ENCODE data around the gene SAMD14.

The SAMD14 gene

DNA sequence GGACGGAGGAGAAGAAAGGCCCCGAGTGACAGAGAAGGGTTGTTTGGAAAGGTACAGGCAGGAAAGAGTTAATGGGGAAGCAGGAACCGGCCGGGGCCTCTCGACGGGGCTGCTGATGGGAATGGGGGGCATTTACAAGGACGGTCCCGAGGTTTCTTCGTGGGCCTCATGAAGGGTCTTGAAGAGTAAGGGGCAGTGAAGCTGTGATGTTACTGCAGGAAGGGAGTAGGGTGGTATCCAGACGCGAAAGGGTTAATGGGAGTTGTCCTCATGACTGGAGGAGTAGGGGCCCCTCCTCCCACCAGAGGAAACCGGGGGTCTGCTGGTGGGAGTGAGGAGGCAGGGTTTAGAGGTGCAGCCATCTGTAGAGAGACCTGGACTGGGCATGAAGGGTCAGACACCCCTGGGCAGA is 34.3 kb downstream of the SAMD14 start:
- no peak for DNase-seq (ENCODE audit: low read depth)

DNA sequence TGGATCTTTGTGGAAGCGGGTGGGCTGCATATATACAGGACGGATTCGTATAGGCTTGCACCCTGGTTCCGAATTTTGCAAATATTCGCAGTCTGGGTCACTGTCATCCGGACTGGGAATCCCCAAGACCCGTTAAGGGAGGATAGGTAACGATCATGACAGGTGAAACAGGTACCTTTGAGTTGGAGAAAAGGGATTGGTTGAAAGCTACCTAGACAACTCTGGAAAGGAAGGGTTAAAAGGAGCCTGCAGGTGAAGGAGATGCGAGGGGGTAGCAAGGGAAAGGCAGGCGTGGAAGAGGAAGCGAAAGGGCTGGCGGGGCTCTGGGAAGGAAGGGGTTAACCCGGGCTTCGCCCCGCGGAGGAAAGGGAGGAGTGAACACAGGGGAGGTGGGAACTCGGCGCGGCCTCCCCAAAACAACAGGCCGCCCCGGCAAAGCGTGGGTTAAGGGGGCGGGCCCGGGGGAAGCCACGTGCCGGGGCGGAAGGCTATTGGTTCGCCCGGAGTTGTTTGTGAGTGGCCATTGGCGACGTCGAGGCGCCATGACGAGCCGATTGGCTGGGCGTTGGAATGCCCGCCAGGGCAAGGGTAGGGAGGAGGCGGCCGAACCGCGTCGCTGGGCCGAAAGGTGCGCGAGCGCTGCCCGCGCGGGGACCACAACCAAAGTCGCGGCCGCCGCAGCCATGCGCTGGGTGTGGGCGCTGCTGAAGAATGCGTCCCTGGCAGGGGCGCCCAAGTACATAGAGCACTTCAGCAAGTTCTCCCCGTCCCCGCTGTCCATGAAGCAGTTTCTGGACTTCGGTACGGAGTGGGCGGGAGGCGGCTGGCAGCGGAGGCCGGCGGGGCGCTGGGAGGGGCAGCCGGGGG is 35.0 kb downstream of the SAMD14 start, which contains the start of gene PDK2:
PDK2 (plus strand) TSS at position 599 of the 867 bp plus-strand sequence; CDS start at position 684, 85 bp downstream.
- peak; percentile 94 for DNase-seq (ENCODE audit: low read depth)

DNA sequence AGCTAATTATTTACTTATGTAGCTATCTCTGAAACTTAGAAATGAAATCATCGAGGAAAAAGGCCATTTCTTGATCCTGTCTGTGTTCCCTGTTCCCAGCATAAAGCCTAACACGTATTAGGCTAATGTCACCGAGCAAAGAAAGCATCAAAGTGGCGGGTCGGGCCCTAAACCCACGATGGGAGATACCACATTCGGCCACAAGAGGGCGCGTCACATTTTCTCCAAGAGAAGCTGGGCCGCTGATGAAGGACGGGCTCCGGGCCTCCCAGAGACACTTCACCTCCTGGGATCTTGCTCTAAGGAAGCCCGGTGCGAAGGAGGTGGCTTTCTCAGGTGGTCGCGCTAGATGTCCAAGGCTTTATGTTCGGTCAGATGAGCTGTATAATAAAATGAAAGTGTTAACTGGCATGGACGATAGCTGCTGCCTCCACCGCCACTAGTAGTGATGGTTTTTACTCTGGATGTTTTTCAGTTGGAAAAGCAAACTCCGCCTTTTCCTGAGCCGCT is 35.7 kb downstream of the SAMD14 start:
- DNase-seq (ENCODE audit: low read depth), result peak; percentile 82

DNA sequence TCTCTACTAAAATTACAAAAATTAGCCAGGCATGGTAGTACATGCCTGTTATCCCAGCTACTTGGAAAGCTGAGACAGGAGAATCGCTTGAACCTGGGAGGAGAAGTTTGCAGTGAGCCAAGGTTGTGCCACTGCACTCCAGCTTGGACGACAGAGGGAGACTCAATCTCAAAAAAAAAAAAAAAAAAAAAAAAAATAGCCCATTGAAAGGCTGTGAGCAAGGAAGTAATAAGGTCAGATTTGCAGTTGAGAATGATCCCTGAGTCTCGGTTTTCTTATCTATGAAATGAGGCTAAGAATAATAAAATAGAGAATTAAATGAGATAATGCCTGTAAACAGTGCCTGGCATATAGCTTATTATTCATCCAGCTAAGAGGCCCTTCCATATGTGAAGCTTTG is 36.2 kb downstream of the SAMD14 start:
- no peak for DNase-seq (ENCODE audit: low read depth)

DNA sequence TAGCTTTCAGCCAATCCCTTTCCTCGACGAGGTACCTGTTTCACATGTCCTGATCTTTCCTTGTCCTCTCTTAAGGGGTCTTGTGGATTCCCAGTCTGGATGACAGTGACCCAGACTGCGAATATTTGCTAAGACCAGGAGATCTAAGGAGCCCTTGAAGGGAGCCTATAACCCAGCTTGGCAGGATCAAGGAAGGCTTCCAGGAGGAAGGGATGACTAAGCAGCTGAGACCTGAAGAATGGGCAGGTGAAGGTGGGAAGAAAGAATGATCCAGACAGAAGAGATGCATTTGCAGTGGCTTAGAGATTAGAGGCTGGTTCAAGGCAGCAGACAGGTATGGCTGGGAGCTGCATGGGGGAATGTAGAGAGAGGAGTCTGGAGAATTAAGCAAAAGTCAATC is 36.7 kb downstream of the SAMD14 start:
- DNase-seq (ENCODE audit: low read depth), result no peak

DNA sequence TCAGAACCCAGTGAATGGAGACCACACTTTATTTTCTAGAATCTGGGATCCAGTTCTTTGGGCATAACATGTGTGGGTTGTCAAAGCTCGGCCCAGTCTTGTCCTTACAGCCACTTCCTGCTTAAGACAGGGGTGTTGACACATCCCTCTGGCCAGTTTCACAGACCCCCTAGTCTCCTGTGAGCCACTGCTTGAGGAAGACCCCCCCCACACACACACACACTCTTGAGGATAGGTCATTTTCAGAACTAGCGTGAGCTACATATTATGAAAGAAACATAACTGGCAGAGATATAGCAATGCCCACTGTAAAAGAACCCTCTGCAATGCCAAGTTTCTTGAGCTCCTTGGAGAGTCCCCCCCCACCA is 38.1 kb downstream of the SAMD14 start:
- DNase-seq (ENCODE audit: low read depth), result no peak

DNA sequence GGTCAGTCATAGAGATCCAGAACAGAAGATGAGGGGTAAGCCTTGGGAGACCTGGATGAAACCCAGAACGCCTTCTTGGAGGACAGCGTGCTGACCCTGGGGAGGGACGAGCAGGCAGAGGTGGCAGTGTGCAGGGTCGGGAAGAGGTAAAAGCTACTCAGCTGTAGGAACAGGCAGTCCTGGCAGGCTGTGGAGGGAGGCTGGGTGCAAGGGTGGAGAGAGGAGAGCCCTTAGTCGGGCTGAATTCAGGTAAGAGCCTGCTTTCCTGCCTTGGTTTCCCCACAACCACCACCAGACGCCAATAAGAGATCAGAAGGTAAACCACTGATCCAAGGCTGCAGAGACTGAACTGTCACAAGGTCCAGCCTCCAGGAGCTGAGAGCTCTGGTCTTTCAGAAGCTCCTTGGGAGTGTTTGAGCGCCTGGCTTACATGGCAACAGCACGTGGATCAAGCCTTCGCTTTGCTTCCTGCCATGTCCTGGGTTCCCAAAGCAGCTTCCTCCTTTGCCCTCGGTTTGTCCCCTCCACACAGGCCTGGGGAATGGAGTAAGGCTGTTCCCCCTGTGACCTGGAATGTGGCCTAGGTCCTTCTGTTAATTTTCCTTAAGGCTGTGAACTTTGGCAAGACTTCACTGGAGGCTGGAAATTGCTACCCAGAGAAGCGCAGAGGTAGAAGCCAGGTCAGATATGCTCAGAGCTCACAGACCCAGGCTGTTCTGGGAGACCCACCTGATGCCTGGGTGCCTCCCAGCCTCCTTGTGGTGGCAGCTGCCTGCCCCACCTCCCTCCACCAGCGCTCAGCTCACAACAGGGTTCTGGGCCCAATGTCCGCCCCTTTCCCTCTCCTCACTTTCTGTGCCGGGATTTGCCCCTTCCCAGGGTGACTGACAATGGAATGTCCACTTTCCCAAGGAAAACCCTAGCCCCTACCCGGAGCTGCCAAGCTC is 38.7 kb downstream of the SAMD14 start:
- DNase-seq (ENCODE audit: low read depth), result no peak

DNA sequence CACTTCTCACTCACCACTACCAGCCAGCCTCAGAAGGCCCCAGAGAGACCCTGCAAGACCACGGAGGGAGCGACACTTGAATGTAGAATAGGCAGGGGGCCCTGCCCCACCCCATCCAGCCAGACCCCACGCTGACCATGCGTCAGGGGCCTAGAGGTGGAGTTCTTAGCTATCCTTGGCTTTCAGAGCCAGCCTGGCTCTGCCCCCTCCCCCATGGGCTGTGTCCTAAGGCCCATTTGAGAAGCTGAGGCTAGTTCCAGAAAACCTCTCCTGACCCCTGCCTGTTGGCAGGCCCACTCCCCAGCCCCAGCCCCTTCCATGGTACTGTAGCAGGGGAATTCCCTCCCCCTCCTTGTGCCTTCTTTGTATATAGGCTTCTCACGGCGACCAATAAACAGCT is 39.9 kb downstream of the SAMD14 start:
- DNase-seq (ENCODE audit: low read depth), result no peak

DNA sequence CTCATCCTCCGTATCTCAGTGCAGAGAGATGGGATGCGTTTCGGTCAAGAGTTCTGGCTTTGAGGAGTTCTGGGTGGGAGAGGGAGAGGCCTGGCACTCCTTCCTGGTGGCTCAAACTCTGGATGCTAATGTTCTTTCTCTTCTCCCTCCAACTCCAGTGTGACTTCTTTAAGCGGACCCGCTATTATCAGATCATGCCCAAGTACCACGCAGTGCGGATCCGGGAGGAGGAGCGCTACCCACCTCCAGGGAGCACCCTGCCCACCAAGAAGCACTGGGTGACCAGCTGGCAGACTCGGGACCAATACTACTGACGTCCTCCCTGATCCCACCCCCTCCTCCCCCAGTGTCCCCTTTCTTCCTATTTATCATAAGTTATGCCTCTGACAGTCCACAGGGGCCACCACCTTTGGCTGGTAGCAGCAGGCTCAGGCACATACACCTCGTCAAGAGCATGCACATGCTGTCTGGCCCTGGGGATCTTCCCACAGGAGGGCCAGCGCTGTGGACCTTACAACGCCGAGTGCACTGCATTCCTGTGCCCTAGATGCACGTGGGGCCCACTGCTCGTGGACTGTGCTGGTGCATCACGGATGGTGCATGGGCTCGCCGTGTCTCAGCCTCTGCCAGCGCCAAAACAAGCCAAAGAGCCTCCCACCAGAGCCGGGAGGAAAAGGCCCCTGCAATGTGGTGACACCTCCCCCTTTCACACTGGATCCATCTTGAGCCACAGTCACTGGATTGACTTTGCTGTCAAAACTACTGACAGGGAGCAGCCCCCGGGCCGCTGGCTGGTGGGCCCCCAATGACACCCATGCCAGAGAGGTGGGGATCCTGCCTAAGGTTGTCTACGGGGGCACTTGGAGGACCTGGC is 40.8 kb downstream of the SAMD14 start:
- DNase-seq (ENCODE audit: low read depth), result no peak

DNA sequence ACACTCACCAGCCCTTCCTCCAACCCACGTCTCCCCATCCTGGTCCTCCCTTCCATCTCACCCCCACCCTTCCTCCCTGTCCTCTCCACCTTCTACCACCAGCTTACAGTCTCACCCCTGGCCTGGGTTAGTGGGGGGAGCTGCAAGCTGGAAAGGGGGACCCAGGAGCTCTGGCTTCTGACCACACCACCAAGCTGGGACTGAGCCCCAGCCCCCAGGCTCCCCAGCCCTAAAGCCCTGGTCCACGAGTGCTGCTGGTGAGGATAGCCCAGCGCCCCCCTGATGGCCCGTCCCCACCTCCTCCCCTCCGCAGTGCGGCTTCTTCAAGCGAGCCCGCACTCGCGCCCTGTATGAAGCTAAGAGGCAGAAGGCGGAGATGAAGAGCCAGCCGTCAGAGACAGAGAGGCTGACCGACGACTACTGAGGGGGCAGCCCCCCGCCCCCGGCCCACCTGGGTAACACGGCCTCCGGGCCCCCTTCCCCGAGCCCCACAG is 42.0 kb downstream of the SAMD14 start:
- no peak for DNase-seq (ENCODE audit: low read depth)

DNA sequence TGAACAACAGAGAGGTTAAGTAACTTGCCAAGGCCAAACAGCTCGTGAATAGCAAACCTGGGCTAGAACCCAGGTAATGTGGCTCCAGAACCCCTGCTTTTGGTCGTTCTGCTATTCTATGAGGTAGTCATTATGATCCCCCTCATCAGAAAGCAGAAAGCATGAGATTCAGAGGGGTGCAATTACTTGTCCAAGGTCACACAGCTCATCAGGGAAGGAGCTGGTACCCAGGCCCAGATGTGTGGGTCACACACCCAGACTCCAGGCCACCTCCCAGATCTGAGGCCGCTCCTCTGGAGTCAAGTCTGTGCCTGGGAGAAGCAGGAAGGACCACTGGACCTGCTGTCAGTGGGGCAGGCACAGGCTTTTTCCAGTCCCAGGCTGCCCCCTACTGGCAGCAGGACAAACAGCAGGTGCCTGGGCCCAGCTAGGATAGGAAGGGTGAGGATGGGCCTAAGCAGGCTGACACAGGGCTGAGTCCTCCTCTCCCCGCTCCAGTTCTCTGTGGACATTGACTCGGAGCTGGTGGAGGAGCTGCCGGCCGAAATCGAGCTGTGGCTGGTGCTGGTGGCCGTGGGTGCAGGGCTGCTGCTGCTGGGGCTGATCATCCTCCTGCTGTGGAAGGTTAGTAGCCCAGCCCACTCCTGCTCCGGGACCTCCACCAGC is 42.6 kb downstream of the SAMD14 start:
- DNase-seq (ENCODE audit: low read depth), result peak; percentile 54

DNA sequence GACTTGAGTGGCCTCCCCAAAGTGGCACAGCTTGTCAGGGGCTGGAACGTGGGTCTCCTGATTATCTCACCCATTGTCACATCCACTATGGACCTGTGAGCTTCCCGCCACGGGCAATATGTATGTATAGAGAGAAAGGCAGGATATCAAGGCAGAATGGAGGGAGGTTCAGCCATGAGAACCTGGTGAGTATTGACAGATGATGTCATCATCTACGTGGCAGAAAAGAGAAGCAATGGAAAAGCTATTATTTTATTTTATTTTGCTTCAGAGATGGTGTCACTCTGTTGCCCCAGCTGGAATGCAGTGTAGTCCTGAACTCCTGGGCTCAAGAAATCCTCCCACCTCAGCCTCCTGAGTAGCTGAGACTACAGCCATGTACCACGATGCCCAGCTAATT is 48.2 kb downstream of the SAMD14 start:
- DNase-seq (ENCODE audit: low read depth), result no peak

DNA sequence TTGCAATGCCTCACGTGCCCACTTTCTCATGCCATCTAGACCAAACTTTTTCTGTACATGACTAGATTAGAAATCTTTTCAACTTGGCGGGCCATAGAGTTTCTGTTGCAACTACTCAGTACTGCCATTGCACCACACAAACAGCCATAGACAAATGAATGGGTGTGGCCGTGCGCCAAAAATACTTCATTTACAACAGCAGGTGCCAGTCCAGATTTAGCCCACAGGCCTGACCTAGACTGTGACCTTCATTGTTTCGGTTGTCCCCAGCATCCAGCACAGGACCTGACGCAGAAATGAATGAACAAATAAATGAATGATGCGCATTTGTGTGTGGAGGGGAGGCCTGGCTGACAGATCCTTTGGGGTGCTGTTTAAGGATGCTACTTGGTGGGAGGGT is 49.1 kb downstream of the SAMD14 start:
- DNase-seq (ENCODE audit: low read depth), result no peak

DNA sequence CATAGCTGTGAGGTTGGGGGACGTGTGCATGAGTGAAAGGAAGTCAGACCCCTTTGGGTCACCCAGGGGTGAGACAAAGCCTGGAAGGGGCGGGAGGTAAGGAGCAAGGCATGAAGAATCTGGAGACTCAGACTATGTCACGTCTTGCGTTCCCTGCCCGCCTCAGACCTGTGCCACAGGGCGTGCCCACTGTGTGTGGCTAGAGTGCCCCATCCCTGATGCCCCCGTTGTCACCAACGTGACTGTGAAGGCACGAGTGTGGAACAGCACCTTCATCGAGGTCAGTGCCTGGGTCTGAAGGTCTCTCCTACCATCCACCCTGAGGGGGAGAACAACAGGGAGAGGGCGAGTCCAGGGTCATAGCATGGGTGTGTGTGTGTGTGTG is 49.9 kb downstream of the SAMD14 start:
- no peak for DNase-seq (ENCODE audit: low read depth)

DNA sequence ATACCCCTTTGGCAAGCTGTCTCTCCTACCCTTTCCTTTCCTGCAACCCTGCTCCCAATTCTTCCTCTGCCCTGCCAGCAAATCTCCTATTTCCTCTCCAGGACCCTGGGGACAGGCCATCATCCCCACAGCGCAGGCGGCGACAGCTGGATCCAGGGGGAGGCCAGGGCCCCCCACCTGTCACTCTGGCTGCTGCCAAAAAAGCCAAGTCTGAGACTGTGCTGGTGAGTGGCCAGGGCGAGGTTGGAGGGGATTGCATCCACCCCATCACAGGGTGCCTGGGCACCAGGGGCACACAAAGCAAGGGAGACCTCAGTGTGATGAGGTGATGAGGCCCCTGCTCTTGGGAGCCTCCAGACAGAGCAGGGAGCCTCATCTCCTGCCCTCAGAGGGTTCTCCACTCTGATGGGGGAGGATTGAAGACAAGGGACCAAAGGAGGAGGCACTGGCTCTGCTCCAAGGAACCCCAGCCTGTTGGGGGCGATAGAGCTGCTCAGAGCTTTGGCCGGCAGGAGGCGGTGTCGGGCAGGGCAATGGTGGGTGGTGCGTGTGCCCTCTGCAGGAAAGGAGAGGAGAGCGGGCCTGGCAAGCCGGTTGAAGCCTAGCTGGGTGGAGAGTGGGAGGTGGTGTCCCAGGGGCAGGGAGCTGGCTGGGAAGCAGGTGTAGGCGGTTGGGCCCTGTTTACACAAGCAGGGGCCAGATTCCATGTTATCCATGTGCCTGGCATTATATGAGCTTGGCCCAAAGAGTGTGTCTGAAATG is 50.4 kb downstream of the SAMD14 start:
- no peak for DNase-seq (ENCODE audit: low read depth)

DNA sequence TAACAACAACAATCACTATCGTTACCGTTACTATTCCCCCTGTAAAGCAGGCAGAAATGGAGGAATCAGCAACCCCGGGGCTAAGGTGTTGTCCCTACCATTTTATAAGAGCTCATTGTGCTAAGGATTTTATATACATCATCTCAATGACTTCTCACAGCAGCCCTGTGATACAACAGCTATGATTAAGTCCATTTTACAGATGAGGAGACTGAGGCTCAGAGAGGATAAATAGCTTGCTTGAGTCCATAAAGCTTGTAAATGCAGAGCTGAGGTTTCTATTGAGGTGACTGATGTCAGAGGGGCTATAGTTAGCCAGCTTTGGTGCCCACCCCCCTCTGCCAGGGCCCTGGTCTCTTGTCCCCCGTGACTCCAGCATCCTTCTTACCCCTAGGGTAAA is 51.5 kb downstream of the SAMD14 start:
- no peak for DNase-seq (ENCODE audit: low read depth)

DNA sequence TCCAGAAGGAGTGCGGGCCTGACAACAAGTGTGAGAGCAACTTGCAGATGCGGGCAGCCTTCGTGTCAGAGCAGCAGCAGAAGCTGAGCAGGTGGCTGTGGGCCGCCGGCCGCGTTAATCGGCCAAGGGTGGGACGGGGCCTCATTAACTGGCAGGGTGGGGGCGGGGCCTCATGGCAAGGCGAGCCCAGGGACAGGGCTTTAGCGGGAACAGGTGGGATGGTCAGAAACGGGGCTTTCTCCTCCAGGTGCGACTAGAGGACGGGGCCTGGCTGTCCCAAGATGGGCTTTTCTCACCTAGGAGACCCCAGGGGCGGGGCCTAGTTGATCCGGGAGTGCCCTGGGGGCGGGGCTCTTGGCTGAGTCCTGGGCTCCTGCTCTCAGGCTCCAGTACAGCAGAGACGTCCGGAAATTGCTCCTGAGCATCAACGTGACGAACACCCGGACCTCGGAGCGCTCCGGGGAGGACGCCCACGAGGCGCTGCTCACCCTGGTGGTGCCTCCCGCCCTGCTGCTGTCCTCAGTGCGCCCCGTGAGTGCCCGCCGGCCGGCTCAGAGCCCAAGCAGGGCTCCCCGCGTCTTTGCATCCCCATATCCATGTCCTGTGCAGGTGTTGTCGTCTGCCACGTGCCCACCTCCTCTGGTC is 53.2 kb downstream of the SAMD14 start:
- DNase-seq (ENCODE audit: low read depth), result no peak

DNA sequence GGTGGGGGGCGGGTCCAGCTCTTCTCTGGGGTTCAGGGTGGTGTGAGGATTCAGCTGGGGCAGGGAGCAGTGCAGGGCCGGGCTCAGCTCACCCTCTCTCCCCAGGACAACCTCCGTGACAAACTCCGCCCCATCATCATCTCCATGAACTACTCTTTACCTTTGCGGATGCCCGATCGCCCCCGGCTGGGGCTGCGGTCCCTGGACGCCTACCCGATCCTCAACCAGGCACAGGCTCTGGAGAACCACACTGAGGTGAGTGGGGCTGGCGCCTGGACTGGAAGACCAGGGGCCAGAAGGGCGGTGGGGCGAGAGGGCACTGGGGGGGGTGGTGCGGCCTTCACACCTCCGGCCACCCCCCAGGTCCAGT is 53.8 kb downstream of the SAMD14 start:
- no peak for DNase-seq (ENCODE audit: low read depth)

DNA sequence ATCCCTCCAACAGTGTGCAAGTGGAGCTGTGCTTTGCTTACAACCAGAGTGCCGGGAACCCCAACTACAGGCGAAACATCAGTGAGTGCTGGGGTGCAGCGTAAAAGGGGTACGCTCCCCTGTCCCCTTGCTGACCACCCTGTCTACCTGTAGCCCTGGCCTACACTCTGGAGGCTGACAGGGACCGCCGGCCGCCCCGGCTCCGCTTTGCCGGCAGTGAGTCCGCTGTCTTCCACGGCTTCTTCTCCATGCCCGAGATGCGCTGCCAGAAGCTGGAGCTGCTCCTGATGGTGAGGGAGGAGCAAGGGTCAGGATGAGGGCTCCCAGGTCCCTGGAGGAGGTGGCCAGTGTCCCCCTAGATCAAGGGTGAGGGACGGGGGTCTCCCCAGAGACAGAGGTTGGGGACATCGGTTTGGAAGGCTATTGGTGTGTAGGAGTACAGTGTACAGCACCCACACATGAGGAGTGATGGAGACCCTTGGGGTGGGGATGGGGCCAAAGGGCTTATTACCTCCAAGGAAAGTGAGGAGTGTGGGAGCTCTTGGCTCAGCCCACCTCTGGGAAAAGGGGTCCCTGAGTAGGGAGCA is 54.4 kb downstream of the SAMD14 start:
- DNase-seq (ENCODE audit: low read depth), result no peak

Measured in stimulated activated CD8-positive, alpha-beta memory T cell treated with anti-CD3 and anti-CD28 coated beads, Interleukin-4, amount 100 ng/mL, for 24 hours (primary cell).